GM23338 (cell line): Measurements from ENCODE around the gene ABO. TPM values are rescaled to one million over a fixed set of nuclear protein-coding genes. Genes with fewer than 3 reads are reported as not detected.
"Not testable (repeated sequence)": the region's sequence is repeated elsewhere in the genome, so short reads cannot be mapped to it uniquely, and the experiment has no call there.

Experiments used
- ATAC-seq: fragments of 200-7000 bp; cut with Tn5 transposase; 3 replicates; pipeline ENCODE4 v1.9.1; 2020
- DNase-seq: peaks from one replicate; pipeline ENCODE4 v3.0.0-alpha.2; 2015; ENCODE audit warnings: low spot score
- H2AFZ ChIP-seq: fragments of 200-600 bp; sonication (generic); 2 replicates; pipeline ENCODE4 v1.8.0; 2016; ENCODE audit warnings: antibody characterized with exemption, mild to moderate bottlenecking, moderate library complexity
- H3F3A ChIP-seq: fragments of 200-600 bp; sonication (generic); replicated peaks from 2 replicates; pipeline ENCODE4 v1.8.0; 2017; ENCODE audit warnings: antibody characterized with exemption, mixed run types, low read depth
- H3K27ac ChIP-seq: fragments of 200-600 bp; sonication (generic); 2 replicates; pipeline ENCODE4 v1.6.1; 2016; ENCODE audit warnings: low read depth
- H3K27me3 ChIP-seq: fragments of 200-600 bp; sonication (generic); 2 replicates; pipeline ENCODE4 v1.8.0; 2016; ENCODE audit warnings: mild to moderate bottlenecking, mixed run types, moderate library complexity; ENCODE audit not compliant: insufficient read depth
- H3K36me3 ChIP-seq: fragments of 200-600 bp; sonication (generic); 2 replicates; pipeline ENCODE4 v1.8.0; 2016; ENCODE audit warnings: mild to moderate bottlenecking; ENCODE audit not compliant: insufficient read depth
- H3K4me1 ChIP-seq: fragments of 200-600 bp; sonication (generic); 2 replicates; pipeline ENCODE4 v1.8.0; 2016; ENCODE audit warnings: mild to moderate bottlenecking, moderate library complexity; ENCODE audit not compliant: insufficient read depth
- H3K4me2 ChIP-seq: fragments of 200-600 bp; sonication (generic); 2 replicates; pipeline ENCODE4 v1.7.1; 2017; ENCODE audit warnings: mixed run types
- H3K4me3 ChIP-seq: fragments of 200-600 bp; sonication (generic); 2 replicates; pipeline ENCODE4 v1.6.1; 2016; ENCODE audit warnings: mixed run types
- H3K79me2 ChIP-seq: fragments of 200-600 bp; sonication (generic); replicated peaks from 2 replicates; pipeline ENCODE4 v1.8.0; 2017; ENCODE audit warnings: mild to moderate bottlenecking; ENCODE audit not compliant: insufficient read depth
- H3K9me2 ChIP-seq: fragments of 200-600 bp; sonication (generic); 2 replicates; pipeline ENCODE4 v1.8.0; 2017; ENCODE audit not compliant: insufficient read depth
- H4K20me1 ChIP-seq: fragments of 200-600 bp; sonication (generic); replicated peaks from 2 replicates; pipeline ENCODE4 v1.8.0; 2017; ENCODE audit warnings: mild to moderate bottlenecking; ENCODE audit not compliant: insufficient read depth
- H3K27ac Mint-ChIP-seq: 2 replicates; pipeline ENCODE4 v1.8.0; 2020; ENCODE audit warnings: inconsistent platforms, mild to moderate bottlenecking, moderate library complexity, mixed read lengths
- H3K27me3 Mint-ChIP-seq: 3 replicates; pipeline ENCODE4 v1.8.0; 2022; ENCODE audit warnings: low read depth, mild to moderate bottlenecking, moderate library complexity, mixed read lengths, inconsistent platforms; ENCODE audit not compliant: insufficient read depth, poor library complexity
- H3K36me3 Mint-ChIP-seq: 3 replicates; pipeline ENCODE4 v1.8.0; 2021; ENCODE audit warnings: low read depth, mild to moderate bottlenecking, inconsistent platforms, moderate library complexity, mixed read lengths
- H3K4me1 Mint-ChIP-seq: 3 replicates; pipeline ENCODE4 v1.8.0; 2020; ENCODE audit warnings: mild to moderate bottlenecking, inconsistent platforms, mixed read lengths
- H3K4me3 Mint-ChIP-seq: 3 replicates; pipeline ENCODE4 v1.8.0; 2021; ENCODE audit warnings: moderate library complexity, mild to moderate bottlenecking, inconsistent platforms, mixed read lengths
- H3K9me3 Mint-ChIP-seq: 3 replicates; pipeline ENCODE4 v1.8.0; 2020; ENCODE audit warnings: moderate library complexity, mild to moderate bottlenecking, inconsistent platforms, mixed read lengths
- CREB1 ChIP-seq: fragments of 250-450 bp; sonication (Bioruptor Pico); IDR thresholded peaks from 2 replicates; pipeline ENCODE4 v1.5.0; 2020; ENCODE audit warnings: low read depth, mild to moderate bottlenecking, moderate library complexity
- EZH2phosphoT487 ChIP-seq: fragments of 200-600 bp; sonication (generic); IDR thresholded peaks from one replicate; pipeline ENCODE4 v1.8.1; 2018; ENCODE audit warnings: antibody characterized with exemption; ENCODE audit not compliant: unreplicated experiment
- POLR2AphosphoS5 ChIP-seq: IDR thresholded peaks from 2 replicates; pipeline ENCODE4 v1.6.1; 2016; ENCODE audit warnings: antibody characterized with exemption, low read depth
- ZNF114 ChIP-seq: fragments of 250-450 bp; sonication (Bioruptor Pico); IDR thresholded peaks from 2 replicates; pipeline ENCODE4 v1.5.0; 2020; ENCODE audit warnings: mild to moderate bottlenecking, moderate library complexity
- ZNF331 ChIP-seq: fragments of 250-450 bp; sonication (Bioruptor Pico); IDR thresholded peaks from 2 replicates; pipeline ENCODE4 v1.5.0; 2020; ENCODE audit warnings: low read depth, mild to moderate bottlenecking, moderate library complexity
- polyA plus RNA-seq: library from polyadenylated mRNA; unstranded; fragments of >200 nt; fragmentation: Nextera tagmentation; extraction: Ambion mirVana; gene quantifications from 2 replicates; pipeline ENCODE4 v1.2.1, GENCODE V29; 2016
- total RNA-seq: library from RNA; depleted of rRNA; stranded (reverse); fragments of >200 nt; shearing (Covaris generic); gene quantifications from 2 replicates; pipeline ENCODE4 v1.2.3, GENCODE V29; 2014
- TF ChIP-seq, protein P1 (sequence below): IDR thresholded peaks from one replicate; pipeline ENCODE4 v1.6.1; 2018; ENCODE audit warnings: antibody characterized with exemption; ENCODE audit not compliant: unreplicated experiment
- TF ChIP-seq, protein P2 (sequence below): fragments of 250-450 bp; sonication (Bioruptor Pico); IDR thresholded peaks from 2 replicates; pipeline ENCODE4 v1.5.0; 2020; ENCODE audit warnings: mild to moderate bottlenecking, moderate library complexity
- TF ChIP-seq, protein P3 (sequence below), 2 experiments: fragments of 200-600 bp in 1 of 2; sonication (generic) in 1 of 2; conservative IDR thresholded peaks; 2 replicates each; pipeline versions ENCODE4 v1.5.1 to v1.6.1; 2016 to 2017; ENCODE audit warnings: antibody characterized with exemption in 2 of 2, low read depth in 2 of 2, mild to moderate bottlenecking in 2 of 2, moderate library complexity in 1 of 2
- TF ChIP-seq, protein P4 (sequence below): IDR thresholded peaks from 2 replicates; pipeline ENCODE4 v1.6.1; 2016; ENCODE audit warnings: antibody characterized with exemption

ABO gene
- total and polyA plus RNA-seq, 2 experiments from 2014 or later, result 0.28 to 0.34 TPM

DNA sequence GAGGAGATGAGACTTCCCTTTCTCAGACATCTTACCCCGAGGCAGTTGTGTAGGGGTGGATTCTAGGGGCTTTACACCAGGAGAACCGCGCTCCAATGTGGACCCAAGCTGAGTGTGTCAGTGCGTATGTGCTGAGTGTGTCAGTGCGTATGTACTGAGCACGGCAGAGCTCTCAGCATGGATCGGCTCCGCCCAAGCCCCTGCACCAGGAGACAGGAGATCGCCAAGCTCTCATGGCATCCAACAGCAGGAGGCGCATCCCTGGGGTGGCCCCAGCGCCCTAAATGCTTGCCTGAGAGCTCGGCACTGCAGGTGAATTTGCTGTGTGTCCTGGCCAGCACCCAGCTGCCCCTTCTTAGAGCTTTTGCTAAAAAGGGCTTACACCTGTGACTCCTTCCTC, 53.0 kb downstream of the ABO start:
- H3K9me2 ChIP-seq, H3K9me3 Mint-ChIP-seq, DNase-seq, H3K79me2 ChIP-seq, H3K36me3 ChIP-seq, H4K20me1 ChIP-seq, ATAC-seq, H3K27me3 ChIP-seq, H2AFZ ChIP-seq, H3K4me2 ChIP-seq, H3F3A ChIP-seq, H3K27ac ChIP-seq, H3K4me3 Mint-ChIP-seq, H3K27ac Mint-ChIP-seq, H3K36me3 Mint-ChIP-seq, H3K4me1 Mint-ChIP-seq, H3K4me1 ChIP-seq, H3K4me3 ChIP-seq: not testable (repeated sequence)
- peaks cover 27% of the 10 kb centered on the region for H3K27me3 Mint-ChIP-seq

DNA sequence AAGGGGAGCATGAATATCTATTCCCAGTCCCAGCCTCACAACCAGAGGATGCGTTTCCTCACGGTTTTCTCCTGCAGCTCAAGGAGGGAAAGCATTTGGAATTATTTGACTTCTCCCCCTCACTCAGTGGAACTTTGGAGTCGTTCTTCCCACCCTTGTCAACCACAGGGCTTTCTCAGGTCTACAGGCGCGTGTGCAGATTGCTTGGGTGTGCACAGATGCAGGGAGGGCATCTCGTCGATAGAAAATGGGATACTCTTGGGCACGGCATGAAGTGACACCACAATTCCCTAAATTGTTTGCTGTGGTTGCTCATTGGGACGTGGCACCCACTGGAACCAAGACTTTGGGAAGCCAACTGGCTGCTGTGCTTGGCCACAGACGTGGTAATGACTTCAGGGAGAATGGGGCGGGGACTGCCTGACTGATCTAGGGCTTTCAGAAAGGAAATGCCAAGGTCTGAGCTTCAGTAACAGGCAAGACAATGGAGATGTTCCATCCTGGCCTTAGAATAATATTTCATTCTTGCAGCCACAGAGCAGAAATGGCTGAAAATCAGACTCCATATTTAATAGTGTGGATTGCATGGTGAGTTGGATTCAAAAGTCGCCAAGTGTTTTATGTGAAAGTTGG, 53.7 kb downstream of the ABO start:
- DNase-seq, result no peak
- Histone ChIP-seq H3K4me3 (no peak overlapping the region), H3K27me3 (0 out of 2 replicates have a peak, but pooled peaks cover 5% of the 10 kb centered on the region), H3K9me2 (no peaks in the 10 kb centered on the region), H3K27ac (no peak overlapping the region), H3K4me2 (no peak overlapping the region), H3K4me1 (no peaks in the 10 kb centered on the region), H2AFZ (no peak overlapping the region), H3F3A (no peaks in the 10 kb centered on the region), H3K36me3 (no peaks in the 10 kb centered on the region), H3K79me2 (no peaks in the 10 kb centered on the region), H4K20me1 (no peaks in the 10 kb centered on the region)
- H3K9me3 Mint-ChIP-seq, result no peaks in the 10 kb centered on the region; the same call in 2 of the 3 replicates
- H3K27me3 Mint-ChIP-seq, result peaks cover 30% of the 10 kb centered on the region
- no peak overlapping the region for H3K4me3 Mint-ChIP-seq
- ATAC-seq, result no peak
- no peak overlapping the region for H3K27ac Mint-ChIP-seq
- peaks cover 7% of the 10 kb centered on the region; the same call in 2 of the 3 replicates for H3K4me1 Mint-ChIP-seq
- H3K36me3 Mint-ChIP-seq, result no peaks in the 10 kb centered on the region
- TF ChIP-seq, protein P1, sequence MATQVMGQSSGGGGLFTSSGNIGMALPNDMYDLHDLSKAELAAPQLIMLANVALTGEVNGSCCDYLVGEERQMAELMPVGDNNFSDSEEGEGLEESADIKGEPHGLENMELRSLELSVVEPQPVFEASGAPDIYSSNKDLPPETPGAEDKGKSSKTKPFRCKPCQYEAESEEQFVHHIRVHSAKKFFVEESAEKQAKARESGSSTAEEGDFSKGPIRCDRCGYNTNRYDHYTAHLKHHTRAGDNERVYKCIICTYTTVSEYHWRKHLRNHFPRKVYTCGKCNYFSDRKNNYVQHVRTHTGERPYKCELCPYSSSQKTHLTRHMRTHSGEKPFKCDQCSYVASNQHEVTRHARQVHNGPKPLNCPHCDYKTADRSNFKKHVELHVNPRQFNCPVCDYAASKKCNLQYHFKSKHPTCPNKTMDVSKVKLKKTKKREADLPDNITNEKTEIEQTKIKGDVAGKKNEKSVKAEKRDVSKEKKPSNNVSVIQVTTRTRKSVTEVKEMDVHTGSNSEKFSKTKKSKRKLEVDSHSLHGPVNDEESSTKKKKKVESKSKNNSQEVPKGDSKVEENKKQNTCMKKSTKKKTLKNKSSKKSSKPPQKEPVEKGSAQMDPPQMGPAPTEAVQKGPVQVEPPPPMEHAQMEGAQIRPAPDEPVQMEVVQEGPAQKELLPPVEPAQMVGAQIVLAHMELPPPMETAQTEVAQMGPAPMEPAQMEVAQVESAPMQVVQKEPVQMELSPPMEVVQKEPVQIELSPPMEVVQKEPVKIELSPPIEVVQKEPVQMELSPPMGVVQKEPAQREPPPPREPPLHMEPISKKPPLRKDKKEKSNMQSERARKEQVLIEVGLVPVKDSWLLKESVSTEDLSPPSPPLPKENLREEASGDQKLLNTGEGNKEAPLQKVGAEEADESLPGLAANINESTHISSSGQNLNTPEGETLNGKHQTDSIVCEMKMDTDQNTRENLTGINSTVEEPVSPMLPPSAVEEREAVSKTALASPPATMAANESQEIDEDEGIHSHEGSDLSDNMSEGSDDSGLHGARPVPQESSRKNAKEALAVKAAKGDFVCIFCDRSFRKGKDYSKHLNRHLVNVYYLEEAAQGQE, result no peak
- no peak for TF ChIP-seq ZNF331 (CRISPR knock-in tag)
- TF ChIP-seq EZH2phosphoT487, result no peak
- TF ChIP-seq ZNF114 (CRISPR knock-in tag), result no peak
- TF ChIP-seq, protein P2, sequence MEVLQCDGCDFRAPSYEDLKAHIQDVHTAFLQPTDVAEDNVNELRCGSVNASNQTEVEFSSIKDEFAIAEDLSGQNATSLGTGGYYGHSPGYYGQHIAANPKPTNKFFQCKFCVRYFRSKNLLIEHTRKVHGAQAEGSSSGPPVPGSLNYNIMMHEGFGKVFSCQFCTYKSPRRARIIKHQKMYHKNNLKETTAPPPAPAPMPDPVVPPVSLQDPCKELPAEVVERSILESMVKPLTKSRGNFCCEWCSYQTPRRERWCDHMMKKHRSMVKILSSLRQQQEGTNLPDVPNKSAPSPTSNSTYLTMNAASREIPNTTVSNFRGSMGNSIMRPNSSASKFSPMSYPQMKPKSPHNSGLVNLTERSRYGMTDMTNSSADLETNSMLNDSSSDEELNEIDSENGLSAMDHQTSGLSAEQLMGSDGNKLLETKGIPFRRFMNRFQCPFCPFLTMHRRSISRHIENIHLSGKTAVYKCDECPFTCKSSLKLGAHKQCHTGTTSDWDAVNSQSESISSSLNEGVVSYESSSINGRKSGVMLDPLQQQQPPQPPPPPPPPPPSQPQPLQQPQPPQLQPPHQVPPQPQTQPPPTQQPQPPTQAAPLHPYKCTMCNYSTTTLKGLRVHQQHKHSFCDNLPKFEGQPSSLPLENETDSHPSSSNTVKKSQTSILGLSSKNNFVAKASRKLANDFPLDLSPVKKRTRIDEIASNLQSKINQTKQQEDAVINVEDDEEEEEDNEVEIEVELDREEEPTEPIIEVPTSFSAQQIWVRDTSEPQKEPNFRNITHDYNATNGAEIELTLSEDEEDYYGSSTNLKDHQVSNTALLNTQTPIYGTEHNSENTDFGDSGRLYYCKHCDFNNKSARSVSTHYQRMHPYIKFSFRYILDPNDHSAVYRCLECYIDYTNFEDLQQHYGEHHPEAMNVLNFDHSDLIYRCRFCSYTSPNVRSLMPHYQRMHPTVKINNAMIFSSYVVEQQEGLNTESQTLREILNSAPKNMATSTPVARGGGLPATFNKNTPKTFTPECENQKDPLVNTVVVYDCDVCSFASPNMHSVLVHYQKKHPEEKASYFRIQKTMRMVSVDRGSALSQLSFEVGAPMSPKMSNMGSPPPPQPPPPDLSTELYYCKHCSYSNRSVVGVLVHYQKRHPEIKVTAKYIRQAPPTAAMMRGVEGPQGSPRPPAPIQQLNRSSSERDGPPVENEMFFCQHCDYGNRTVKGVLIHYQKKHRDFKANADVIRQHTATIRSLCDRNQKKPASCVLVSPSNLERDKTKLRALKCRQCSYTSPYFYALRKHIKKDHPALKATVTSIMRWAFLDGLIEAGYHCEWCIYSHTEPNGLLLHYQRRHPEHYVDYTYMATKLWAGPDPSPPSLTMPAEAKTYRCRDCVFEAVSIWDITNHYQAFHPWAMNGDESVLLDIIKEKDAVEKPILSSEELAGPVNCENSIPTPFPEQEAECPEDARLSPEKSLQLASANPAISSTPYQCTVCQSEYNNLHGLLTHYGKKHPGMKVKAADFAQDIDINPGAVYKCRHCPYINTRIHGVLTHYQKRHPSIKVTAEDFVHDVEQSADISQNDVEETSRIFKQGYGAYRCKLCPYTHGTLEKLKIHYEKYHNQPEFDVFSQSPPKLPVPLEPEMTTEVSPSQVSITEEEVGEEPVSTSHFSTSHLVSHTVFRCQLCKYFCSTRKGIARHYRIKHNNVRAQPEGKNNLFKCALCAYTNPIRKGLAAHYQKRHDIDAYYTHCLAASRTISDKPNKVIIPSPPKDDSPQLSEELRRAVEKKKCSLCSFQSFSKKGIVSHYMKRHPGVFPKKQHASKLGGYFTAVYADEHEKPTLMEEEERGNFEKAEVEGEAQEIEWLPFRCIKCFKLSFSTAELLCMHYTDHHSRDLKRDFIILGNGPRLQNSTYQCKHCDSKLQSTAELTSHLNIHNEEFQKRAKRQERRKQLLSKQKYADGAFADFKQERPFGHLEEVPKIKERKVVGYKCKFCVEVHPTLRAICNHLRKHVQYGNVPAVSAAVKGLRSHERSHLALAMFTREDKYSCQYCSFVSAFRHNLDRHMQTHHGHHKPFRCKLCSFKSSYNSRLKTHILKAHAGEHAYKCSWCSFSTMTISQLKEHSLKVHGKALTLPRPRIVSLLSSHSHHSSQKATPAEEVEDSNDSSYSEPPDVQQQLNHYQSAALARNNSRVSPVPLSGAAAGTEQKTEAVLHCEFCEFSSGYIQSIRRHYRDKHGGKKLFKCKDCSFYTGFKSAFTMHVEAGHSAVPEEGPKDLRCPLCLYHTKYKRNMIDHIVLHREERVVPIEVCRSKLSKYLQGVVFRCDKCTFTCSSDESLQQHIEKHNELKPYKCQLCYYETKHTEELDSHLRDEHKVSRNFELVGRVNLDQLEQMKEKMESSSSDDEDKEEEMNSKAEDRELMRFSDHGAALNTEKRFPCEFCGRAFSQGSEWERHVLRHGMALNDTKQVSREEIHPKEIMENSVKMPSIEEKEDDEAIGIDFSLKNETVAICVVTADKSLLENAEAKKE (CRISPR knock-in tag), result no peak
- TF ChIP-seq, protein P3, sequence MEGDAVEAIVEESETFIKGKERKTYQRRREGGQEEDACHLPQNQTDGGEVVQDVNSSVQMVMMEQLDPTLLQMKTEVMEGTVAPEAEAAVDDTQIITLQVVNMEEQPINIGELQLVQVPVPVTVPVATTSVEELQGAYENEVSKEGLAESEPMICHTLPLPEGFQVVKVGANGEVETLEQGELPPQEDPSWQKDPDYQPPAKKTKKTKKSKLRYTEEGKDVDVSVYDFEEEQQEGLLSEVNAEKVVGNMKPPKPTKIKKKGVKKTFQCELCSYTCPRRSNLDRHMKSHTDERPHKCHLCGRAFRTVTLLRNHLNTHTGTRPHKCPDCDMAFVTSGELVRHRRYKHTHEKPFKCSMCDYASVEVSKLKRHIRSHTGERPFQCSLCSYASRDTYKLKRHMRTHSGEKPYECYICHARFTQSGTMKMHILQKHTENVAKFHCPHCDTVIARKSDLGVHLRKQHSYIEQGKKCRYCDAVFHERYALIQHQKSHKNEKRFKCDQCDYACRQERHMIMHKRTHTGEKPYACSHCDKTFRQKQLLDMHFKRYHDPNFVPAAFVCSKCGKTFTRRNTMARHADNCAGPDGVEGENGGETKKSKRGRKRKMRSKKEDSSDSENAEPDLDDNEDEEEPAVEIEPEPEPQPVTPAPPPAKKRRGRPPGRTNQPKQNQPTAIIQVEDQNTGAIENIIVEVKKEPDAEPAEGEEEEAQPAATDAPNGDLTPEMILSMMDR (conservative IDR thresholded peaks at IDR 0.05; ENCODE audit: low read depth in 2 of 2), result no peak
- TF ChIP-seq CREB1 (CRISPR knock-in tag), result no peak
- TF ChIP-seq, protein P4, sequence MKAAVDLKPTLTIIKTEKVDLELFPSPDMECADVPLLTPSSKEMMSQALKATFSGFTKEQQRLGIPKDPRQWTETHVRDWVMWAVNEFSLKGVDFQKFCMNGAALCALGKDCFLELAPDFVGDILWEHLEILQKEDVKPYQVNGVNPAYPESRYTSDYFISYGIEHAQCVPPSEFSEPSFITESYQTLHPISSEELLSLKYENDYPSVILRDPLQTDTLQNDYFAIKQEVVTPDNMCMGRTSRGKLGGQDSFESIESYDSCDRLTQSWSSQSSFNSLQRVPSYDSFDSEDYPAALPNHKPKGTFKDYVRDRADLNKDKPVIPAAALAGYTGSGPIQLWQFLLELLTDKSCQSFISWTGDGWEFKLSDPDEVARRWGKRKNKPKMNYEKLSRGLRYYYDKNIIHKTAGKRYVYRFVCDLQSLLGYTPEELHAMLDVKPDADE, result no peak
- no peak for TF ChIP-seq POLR2AphosphoS5
